Breast epithelium (tissue), 4 donors: ENCODE measurements around the gene ATXN7L1. TPM values are rescaled to one million over a fixed set of nuclear protein-coding genes. Genes with fewer than 3 reads are reported as not detected.

Experiments
- DNase-seq, 2 donors: peaks; one replicate each; pipeline ENCODE4 v3.0.0-alpha.2; 2019; ENCODE audit warnings: low spot score in 2 of 2
- H3K27ac ChIP-seq, 2 donors: fragments of 200-600 bp; sonication (generic) in 1 of 2; one replicate each; pipeline ENCODE4 v1.5.1; 2016 to 2019; ENCODE audit warnings: mild to moderate bottlenecking in 1 of 2
- H3K27me3 ChIP-seq, 2 donors: fragments of 200-600 bp; sonication (generic) in 1 of 2; one replicate each; pipeline versions ENCODE4 v1.5.1 to v1.6.0; 2017 to 2019; ENCODE audit warnings: control low read depth in 1 of 2, mild to moderate bottlenecking in 1 of 2
- H3K36me3 ChIP-seq: fragments of 200-600 bp; one replicate; pipeline ENCODE4 v1.5.1; 2019
- H3K4me1 ChIP-seq, 2 donors: fragments of 200-600 bp; sonication (generic); one replicate each; pipeline ENCODE4 v1.5.1; 2016 to 2019; ENCODE audit warnings: control low read depth in 1 of 2
- H3K4me3 ChIP-seq, 3 donors: fragments of 200-600 bp; sonication (generic); 1 replicate in 2 of 3; 2 replicates in 1 of 3; pipeline ENCODE4 v1.5.1; 2016 to 2019; ENCODE audit warnings: mild to moderate bottlenecking in 3 of 3, moderate library complexity in 2 of 3
- H3K9me3 ChIP-seq, 2 donors: fragments of 200-600 bp; sonication (generic) in 1 of 2; one replicate each; pipeline ENCODE4 v1.5.1; 2016 to 2019; ENCODE audit warnings: control low read depth in 1 of 2
- CTCF ChIP-seq, 3 donors: fragments of 450-650 bp; IDR thresholded peaks; one replicate each; pipeline ENCODE4 v1.5.1; 2016 to 2017; ENCODE audit warnings: antibody characterized with exemption in 3 of 3, mild to moderate bottlenecking in 3 of 3, moderate library complexity in 3 of 3
- POLR2A ChIP-seq: fragments of 450-650 bp; IDR thresholded peaks from one replicate; pipeline ENCODE4 v1.6.1; 2016; ENCODE audit warnings: antibody characterized with exemption, mild to moderate bottlenecking, moderate library complexity
- POLR2AphosphoS5 ChIP-seq, 3 donors: sonication (generic); formaldehyde crosslinking; IDR thresholded peaks; one replicate each; pipeline ENCODE4 v1.6.1; 2017; ENCODE audit warnings: antibody characterized with exemption in 3 of 3
- intact Hi-C: fragments of 100-400 bp; cut with DNase I; formaldehyde crosslinking; loops from one replicate; pipeline ENCODE4 v1.15.1; 2023; ENCODE audit warnings: low total_unique reads
- total RNA-seq, 3 donors: library from RNA; depleted of rRNA; stranded (reverse); fragments of >200 nt; gene quantifications; one replicate each; pipeline ENCODE4 v1.1.0, GENCODE V29; 2016

The ATXN7L1 gene
- total RNA-seq, 3 donors from 2014 or later: 10.7 to 18.4 (median 12.5) TPM

- H3K36me3 ChIP-seq: no peaks in the 10 kb centered on the region
- no peak overlapping the region for H3K27ac ChIP-seq
- H3K27me3 ChIP-seq: no peaks in the 10 kb centered on the region
- intact Hi-C loops: no loop called here
- no peak overlapping the region for H3K4me3 ChIP-seq
- no peak for DNase-seq
- TF ChIP-seq POLR2A: no peak
- TF ChIP-seq POLR2AphosphoS5 (IDR thresholded peaks at IDR 0.05): no peak
- no peaks in the 10 kb centered on the region for H3K4me1 ChIP-seq
- no peaks in the 10 kb centered on the region for H3K9me3 ChIP-seq
Measured at GRCh38 chr7:105685161-105685560, 191.2 kb downstream of the ATXN7L1 start.

- intact Hi-C loops: no loop called here
- H3K9me3 ChIP-seq: no peaks in the 10 kb centered on the region
- no peak overlapping the region for H3K27ac ChIP-seq
- H3K4me1 ChIP-seq: peaks cover 0 to 6% of the 10 kb centered on the region in 2 donors
- no peaks in the 10 kb centered on the region for H3K36me3 ChIP-seq
- TF ChIP-seq POLR2AphosphoS5 (IDR thresholded peaks at IDR 0.05) (no peak), CTCF (IDR thresholded peaks at IDR 0.05) (no peak)
- no peaks in the 10 kb centered on the region for H3K27me3 ChIP-seq
- no peak overlapping the region for H3K4me3 ChIP-seq
- no peak for DNase-seq
Measured at GRCh38 chr7:105682341-105683060, 193.9 kb downstream of the ATXN7L1 start.

- no peaks in the 10 kb centered on the region for H3K9me3 ChIP-seq
- no peaks in the 10 kb centered on the region for H3K27me3 ChIP-seq
- H3K4me1 ChIP-seq: peaks cover 0 to 6% of the 10 kb centered on the region in 2 donors
- H3K4me3 ChIP-seq: no peak overlapping the region
- intact Hi-C loops: no loop called here
- no peak for DNase-seq
- H3K36me3 ChIP-seq: no peaks in the 10 kb centered on the region
- TF ChIP-seq POLR2AphosphoS5 (IDR thresholded peaks at IDR 0.05) (peak in 2 of 3 donors; percentile 34 to 63), CTCF (IDR thresholded peaks at IDR 0.05) (no peak), POLR2A (no peak)
- peak overlapping the region; percentile 42 to 76 for H3K27ac ChIP-seq
Measured at GRCh38 chr7:105680505-105681187, 195.8 kb downstream of the ATXN7L1 start.

- H3K4me3 ChIP-seq: peak overlapping the region; percentile 36 to 66 (median 38)
- TF ChIP-seq CTCF (IDR thresholded peaks at IDR 0.05) (no peak), POLR2A (no peak), POLR2AphosphoS5 (IDR thresholded peaks at IDR 0.05) (peak; percentile 7 to 54 (median 26))
- DNase-seq: peak; percentile 44 to 62
- H3K9me3 ChIP-seq: no peaks in the 10 kb centered on the region
- no peaks in the 10 kb centered on the region for H3K27me3 ChIP-seq
- H3K4me1 ChIP-seq: peaks cover 0 to 6% of the 10 kb centered on the region in 2 donors
- H3K36me3 ChIP-seq: no peaks in the 10 kb centered on the region
- intact Hi-C loops: no loop called here
- peak overlapping the region; percentile 59 to 85 for H3K27ac ChIP-seq
Measured at GRCh38 chr7:105678811-105679495, 197.4 kb downstream of the ATXN7L1 start.

- peak in 1 of 2 donors; percentile 29 for DNase-seq
- TF ChIP-seq POLR2A (no peak), POLR2AphosphoS5 (IDR thresholded peaks at IDR 0.05) (no peak), CTCF (IDR thresholded peaks at IDR 0.05) (no peak)
- intact Hi-C loops: no loop called here
Measured at GRCh38 chr7:105677817-105678573, 198.4 kb downstream of the ATXN7L1 start.

More at GRCh38 chr7:105677817-105678573, 198.4 kb downstream of the ATXN7L1 start:
- Histone ChIP-seq H3K36me3 (no peaks in the 10 kb centered on the region), H3K4me1 (peaks cover 0 to 13% of the 10 kb centered on the region in 2 donors), H3K27ac (peak overlapping the region; percentile 59 to 85), H3K27me3 (no peaks in the 10 kb centered on the region), H3K9me3 (no peaks in the 10 kb centered on the region), H3K4me3 (peak overlapping the region; percentile 36 to 66 (median 38))
